ENCODE measurements around the gene ZBTB1. TPM values are rescaled to one million over a fixed set of nuclear protein-coding genes. Genes with fewer than 3 reads are reported as not detected.

Gene ZBTB1
- total and polyA plus RNA-seq, 4 donors = 13.4 to 65.5 (median 25.0) TPM

- Histone ChIP-seq H3K27me3 (ENCODE audit: control insufficient read depth in 3 of 3, insufficient read depth in 3 of 3, low read length in 2 of 3) (no peaks in the 10 kb centered on the region), H3K9ac (ENCODE audit: insufficient read depth in 1 of 2, low read length in 2 of 2) (no peak overlapping the region), H3K4me1 (ENCODE audit: control insufficient read depth in 5 of 5, insufficient read depth in 5 of 5, low read length in 5 of 5) (peaks cover 0 to 36% (median 1%) of the 10 kb centered on the region in 5 donors), H3K27ac (ENCODE audit: low read depth in 1 of 2, low read length in 1 of 2) (no peak overlapping the region), H3K4me3 (no peak overlapping the region), H3K9me3 (ENCODE audit: control insufficient read depth in 4 of 4, insufficient read depth in 3 of 4, low read length in 3 of 4) (no peaks in the 10 kb centered on the region), H3K36me3 (ENCODE audit: control insufficient read depth in 4 of 4, insufficient read depth in 4 of 4, low read length in 4 of 4) (peaks cover 0 to under 1% (median 0%) of the 10 kb centered on the region in 4 donors)
- ATAC-seq (ENCODE audit: insufficient read depth, low FRiP score) = no peak
- DNase-seq = peak in 2 of 3 donors; percentile 27 to 28
- no peak for TF ChIP-seq CTCF (IDR thresholded peaks at IDR 0.05; ENCODE audit: control extremely low read depth, extremely low read depth)
Observed at GRCh38 chr14:64467566-64467965, 37.0 kb upstream of the ZBTB1 start.

- no peak overlapping the region for H3K9ac ChIP-seq (ENCODE audit: insufficient read depth in 1 of 2, low read length in 2 of 2)
- H3K27ac ChIP-seq (ENCODE audit: low read depth in 1 of 2, low read length in 1 of 2) = no peak overlapping the region
- DNase-seq = no peak
- no peaks in the 10 kb centered on the region for H3K36me3 ChIP-seq (ENCODE audit: control insufficient read depth in 4 of 4, insufficient read depth in 4 of 4, low read length in 4 of 4)
- H3K4me3 ChIP-seq = no peak overlapping the region
- no peak for ATAC-seq (ENCODE audit: insufficient read depth, low FRiP score)
- no peaks in the 10 kb centered on the region for H3K27me3 ChIP-seq (ENCODE audit: control insufficient read depth in 3 of 3, insufficient read depth in 3 of 3, low read length in 2 of 3)
- no peak for TF ChIP-seq CTCF (IDR thresholded peaks at IDR 0.05; ENCODE audit: control extremely low read depth, extremely low read depth)
- peaks cover 0 to 36% (median 1%) of the 10 kb centered on the region in 5 donors for H3K4me1 ChIP-seq (ENCODE audit: control insufficient read depth in 5 of 5, insufficient read depth in 5 of 5, low read length in 5 of 5)
- H3K9me3 ChIP-seq (ENCODE audit: control insufficient read depth in 4 of 4, insufficient read depth in 3 of 4, low read length in 3 of 4) = no peaks in the 10 kb centered on the region
- 73 to 83% methylated on average over 3 of the region's 3 CpGs for WGBS, 2 donors
Observed at GRCh38 chr14:64468451-64468850, 36.1 kb upstream of the ZBTB1 start.

- no peak for TF ChIP-seq CTCF (IDR thresholded peaks at IDR 0.05; ENCODE audit: control extremely low read depth, extremely low read depth)
- WGBS, 2 donors = 71 to 81% methylated on average over 2 of the region's 2 CpGs
- DNase-seq = no peak
- H3K4me3 ChIP-seq = no peak overlapping the region
- H3K27ac ChIP-seq (ENCODE audit: low read depth in 1 of 2, low read length in 1 of 2) = no peak overlapping the region
- H3K27me3 ChIP-seq (ENCODE audit: control insufficient read depth in 3 of 3, insufficient read depth in 3 of 3, low read length in 2 of 3) = no peaks in the 10 kb centered on the region
- no peak overlapping the region for H3K9ac ChIP-seq (ENCODE audit: insufficient read depth in 1 of 2, low read length in 2 of 2)
- no peak for ATAC-seq (ENCODE audit: insufficient read depth, low FRiP score)
- H3K36me3 ChIP-seq (ENCODE audit: control insufficient read depth in 4 of 4, insufficient read depth in 4 of 4, low read length in 4 of 4) = peaks cover 0 to 2% (median 0%) of the 10 kb centered on the region in 4 donors
- no peaks in the 10 kb centered on the region for H3K9me3 ChIP-seq (ENCODE audit: control insufficient read depth in 4 of 4, insufficient read depth in 3 of 4, low read length in 3 of 4)
- H3K4me1 ChIP-seq (ENCODE audit: control insufficient read depth in 5 of 5, insufficient read depth in 5 of 5, low read length in 5 of 5) = peaks cover 0 to 10% (median 0%) of the 10 kb centered on the region in 5 donors
Observed at GRCh38 chr14:64474041-64474440, 30.5 kb upstream of the ZBTB1 start.

GRCh38 chr14:64474698-64475097 is 29.9 kb upstream of the ZBTB1 start:
- 70 to 96% methylated on average over 4 of the region's 4 CpGs for WGBS, 2 donors

More at GRCh38 chr14:64474698-64475097, 29.9 kb upstream of the ZBTB1 start:
- H3K4me3 ChIP-seq = no peak overlapping the region
- H3K27ac ChIP-seq (ENCODE audit: low read depth in 1 of 2, low read length in 1 of 2) = no peak overlapping the region
- no peak for ATAC-seq (ENCODE audit: insufficient read depth, low FRiP score)
- no peaks in the 10 kb centered on the region for H3K27me3 ChIP-seq (ENCODE audit: control insufficient read depth in 3 of 3, insufficient read depth in 3 of 3, low read length in 2 of 3)
- H3K9ac ChIP-seq (ENCODE audit: insufficient read depth in 1 of 2, low read length in 2 of 2) = no peak overlapping the region
- peaks cover 0 to 4% (median 0%) of the 10 kb centered on the region in 5 donors for H3K4me1 ChIP-seq (ENCODE audit: control insufficient read depth in 5 of 5, insufficient read depth in 5 of 5, low read length in 5 of 5)
- peaks cover 0 to 2% (median 0%) of the 10 kb centered on the region in 4 donors for H3K36me3 ChIP-seq (ENCODE audit: control insufficient read depth in 4 of 4, insufficient read depth in 4 of 4, low read length in 4 of 4)
- H3K9me3 ChIP-seq (ENCODE audit: control insufficient read depth in 4 of 4, insufficient read depth in 3 of 4, low read length in 3 of 4) = no peaks in the 10 kb centered on the region
- DNase-seq = no peak
- no peak for TF ChIP-seq CTCF (IDR thresholded peaks at IDR 0.05; ENCODE audit: control extremely low read depth, extremely low read depth)
